ENCODE data around the gene PFN3. TPM values are rescaled to one million over a fixed set of nuclear protein-coding genes. Genes with fewer than 3 reads are reported as not detected.

The PFN3 gene
- total and polyA plus RNA-seq, 2 of the 13 experiments (the other 11 are each of a cell fraction or from before 2014, with no cell fraction given) = not detected

DNA sequence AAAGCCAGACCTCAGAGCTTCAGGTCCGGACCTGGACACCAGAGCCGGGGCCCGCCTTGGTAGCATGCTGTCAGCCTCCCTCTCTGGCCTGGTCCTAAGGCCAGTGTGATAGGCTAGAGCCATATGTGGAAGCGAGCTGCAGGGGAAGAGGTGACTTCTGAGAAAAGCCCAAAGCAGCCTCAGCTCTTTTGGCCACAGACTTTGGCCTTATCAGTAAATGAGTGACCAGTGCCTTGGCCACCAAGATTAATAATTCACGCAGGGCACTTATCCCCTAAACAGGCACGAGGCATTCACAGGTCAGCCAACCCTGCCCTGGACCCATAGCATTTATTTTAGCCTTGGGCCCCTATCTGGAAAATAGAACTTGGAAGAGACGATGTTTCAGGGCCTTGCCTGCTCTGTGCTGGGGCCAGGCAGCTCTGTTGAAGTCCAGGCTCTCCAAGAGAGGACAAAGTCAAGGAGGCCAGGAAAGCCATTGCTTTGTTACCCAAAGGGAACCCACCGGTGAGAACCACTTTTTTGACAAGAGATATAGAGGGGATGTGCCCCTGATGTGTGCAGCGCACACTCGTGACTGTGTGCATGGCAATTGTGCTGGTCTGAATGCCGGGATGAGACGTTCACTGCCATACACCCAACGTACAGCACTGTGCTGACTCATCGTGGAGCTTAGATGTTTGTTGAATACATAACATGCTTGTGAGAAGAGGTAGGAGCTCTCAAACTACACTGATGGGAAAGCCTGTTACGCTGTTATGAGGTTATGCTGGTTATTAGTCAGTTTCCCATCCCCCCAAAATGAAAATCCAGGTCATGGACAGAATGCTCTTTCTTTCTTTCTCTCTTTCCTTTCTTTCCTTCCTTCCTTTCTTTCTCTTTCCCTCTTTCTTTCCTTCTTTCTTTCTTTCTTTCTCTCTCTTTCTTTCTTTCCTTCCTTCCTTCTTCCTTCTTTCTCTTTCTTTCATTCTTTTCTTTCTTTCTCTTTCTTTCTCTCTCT is 21.3 kb downstream of the PFN3 start (continued):
- TF ChIP-seq TOPORS (CRISPR knock-in tag; IDR thresholded peaks at IDR 0.05) = no peak
- no peak for TF ChIP-seq ZNF552 (CRISPR knock-in tag; IDR thresholded peaks at IDR 0.05; ENCODE audit: borderline replicate concordance)
- TF ChIP-seq ZNF605 (CRISPR knock-in tag; IDR thresholded peaks at IDR 0.05) = no peak; the same call in 1 of the 2 replicates
- TF ChIP-seq MXI1 (IDR thresholded peaks at IDR 0.05; ENCODE audit: borderline replicate concordance, low read depth, low read length) = peak; percentile 7; the same call in 1 of the 3 replicates
- TF ChIP-seq NFATC3 (CRISPR knock-in tag; IDR thresholded peaks at IDR 0.05) = no peak
- peak; percentile 57; the same call in 1 of the 2 replicates for TF ChIP-seq KAT7 (CRISPR knock-in tag; IDR thresholded peaks at IDR 0.05; ENCODE audit: borderline replicate concordance)
- 0 out of 2 replicates have a peak, but pooled peaks have one; percentile 31 for TF ChIP-seq KDM5B (CRISPR knock-in tag; IDR thresholded peaks at IDR 0.05; ENCODE audit: borderline replicate concordance)
- peak; percentile 63; the same call in 1 of the 2 replicates for TF ChIP-seq ZNF747 (CRISPR knock-in tag; IDR thresholded peaks at IDR 0.05; ENCODE audit: borderline replicate concordance)
- TF ChIP-seq, protein P1, sequence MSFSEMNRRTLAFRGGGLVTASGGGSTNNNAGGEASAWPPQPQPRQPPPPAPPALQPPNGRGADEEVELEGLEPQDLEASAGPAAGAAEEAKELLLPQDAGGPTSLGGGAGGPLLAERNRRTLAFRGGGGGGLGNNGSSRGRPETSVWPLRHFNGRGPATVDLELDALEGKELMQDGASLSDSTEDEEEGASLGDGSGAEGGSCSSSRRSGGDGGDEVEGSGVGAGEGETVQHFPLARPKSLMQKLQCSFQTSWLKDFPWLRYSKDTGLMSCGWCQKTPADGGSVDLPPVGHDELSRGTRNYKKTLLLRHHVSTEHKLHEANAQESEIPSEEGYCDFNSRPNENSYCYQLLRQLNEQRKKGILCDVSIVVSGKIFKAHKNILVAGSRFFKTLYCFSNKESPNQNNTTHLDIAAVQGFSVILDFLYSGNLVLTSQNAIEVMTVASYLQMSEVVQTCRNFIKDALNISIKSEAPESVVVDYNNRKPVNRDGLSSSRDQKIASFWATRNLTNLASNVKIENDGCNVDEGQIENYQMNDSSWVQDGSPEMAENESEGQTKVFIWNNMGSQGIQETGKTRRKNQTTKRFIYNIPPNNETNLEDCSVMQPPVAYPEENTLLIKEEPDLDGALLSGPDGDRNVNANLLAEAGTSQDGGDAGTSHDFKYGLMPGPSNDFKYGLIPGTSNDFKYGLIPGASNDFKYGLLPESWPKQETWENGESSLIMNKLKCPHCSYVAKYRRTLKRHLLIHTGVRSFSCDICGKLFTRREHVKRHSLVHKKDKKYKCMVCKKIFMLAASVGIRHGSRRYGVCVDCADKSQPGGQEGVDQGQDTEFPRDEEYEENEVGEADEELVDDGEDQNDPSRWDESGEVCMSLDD (CRISPR knock-in tag; IDR thresholded peaks at IDR 0.05; ENCODE audit: borderline replicate concordance) = no peak
- TF ChIP-seq, protein P2, sequence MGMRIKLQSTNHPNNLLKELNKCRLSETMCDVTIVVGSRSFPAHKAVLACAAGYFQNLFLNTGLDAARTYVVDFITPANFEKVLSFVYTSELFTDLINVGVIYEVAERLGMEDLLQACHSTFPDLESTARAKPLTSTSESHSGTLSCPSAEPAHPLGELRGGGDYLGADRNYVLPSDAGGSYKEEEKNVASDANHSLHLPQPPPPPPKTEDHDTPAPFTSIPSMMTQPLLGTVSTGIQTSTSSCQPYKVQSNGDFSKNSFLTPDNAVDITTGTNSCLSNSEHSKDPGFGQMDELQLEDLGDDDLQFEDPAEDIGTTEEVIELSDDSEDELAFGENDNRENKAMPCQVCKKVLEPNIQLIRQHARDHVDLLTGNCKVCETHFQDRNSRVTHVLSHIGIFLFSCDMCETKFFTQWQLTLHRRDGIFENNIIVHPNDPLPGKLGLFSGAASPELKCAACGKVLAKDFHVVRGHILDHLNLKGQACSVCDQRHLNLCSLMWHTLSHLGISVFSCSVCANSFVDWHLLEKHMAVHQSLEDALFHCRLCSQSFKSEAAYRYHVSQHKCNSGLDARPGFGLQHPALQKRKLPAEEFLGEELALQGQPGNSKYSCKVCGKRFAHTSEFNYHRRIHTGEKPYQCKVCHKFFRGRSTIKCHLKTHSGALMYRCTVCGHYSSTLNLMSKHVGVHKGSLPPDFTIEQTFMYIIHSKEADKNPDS (CRISPR knock-in tag; IDR thresholded peaks at IDR 0.05) = no peak
- TF ChIP-seq FOSL2 (CRISPR knock-in tag; IDR thresholded peaks at IDR 0.05) = peak; percentile 95
- peak; percentile 22 for TF ChIP-seq YY1 (IDR thresholded peaks at IDR 0.05; ENCODE audit: insufficient read depth, insufficient replicate concordance, low read depth, low read length)
- 0 out of 2 replicates have a peak, but pooled peaks have one; percentile 60 for TF ChIP-seq ZNF33B (CRISPR knock-in tag; IDR thresholded peaks at IDR 0.05)
- TF ChIP-seq TOE1 (CRISPR knock-in tag; IDR thresholded peaks at IDR 0.05) = peak; percentile 74; the same call in 1 of the 2 replicates
- peak; percentile 66 for TF ChIP-seq BRD4 (CRISPR knock-in tag; IDR thresholded peaks at IDR 0.05)
- TF ChIP-seq ZNF337 (CRISPR knock-in tag; IDR thresholded peaks at IDR 0.05; ENCODE audit: borderline replicate concordance, low read depth) = no peak
- no peak for TF ChIP-seq ZNF703 (CRISPR knock-in tag; IDR thresholded peaks at IDR 0.05; ENCODE audit: borderline replicate concordance)
- TF ChIP-seq, protein P3, sequence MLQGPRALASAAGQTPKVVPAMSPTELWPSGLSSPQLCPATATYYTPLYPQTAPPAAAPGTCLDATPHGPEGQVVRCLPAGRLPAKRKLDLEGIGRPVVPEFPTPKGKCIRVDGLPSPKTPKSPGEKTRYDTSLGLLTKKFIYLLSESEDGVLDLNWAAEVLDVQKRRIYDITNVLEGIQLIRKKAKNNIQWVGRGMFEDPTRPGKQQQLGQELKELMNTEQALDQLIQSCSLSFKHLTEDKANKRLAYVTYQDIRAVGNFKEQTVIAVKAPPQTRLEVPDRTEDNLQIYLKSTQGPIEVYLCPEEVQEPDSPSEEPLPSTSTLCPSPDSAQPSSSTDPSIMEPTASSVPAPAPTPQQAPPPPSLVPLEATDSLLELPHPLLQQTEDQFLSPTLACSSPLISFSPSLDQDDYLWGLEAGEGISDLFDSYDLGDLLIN (CRISPR knock-in tag; IDR thresholded peaks at IDR 0.05; ENCODE audit: borderline replicate concordance) = peak; percentile 72; the same call in 1 of the 2 replicates
- TF ChIP-seq GZF1 (CRISPR knock-in tag; IDR thresholded peaks at IDR 0.05) = peak; percentile 33; the same call in 1 of the 2 replicates
- peak; percentile 64; the same call in 1 of the 2 replicates for TF ChIP-seq ZNF788 (CRISPR knock-in tag; IDR thresholded peaks at IDR 0.05; ENCODE audit: borderline replicate concordance)
- TF ChIP-seq MAZ (IDR thresholded peaks at IDR 0.05; ENCODE audit: borderline replicate concordance, low read depth, low read length) = no peak
- peak; percentile 69 for TF ChIP-seq MAZ (CRISPR knock-in tag; IDR thresholded peaks at IDR 0.05; ENCODE audit: low read depth)

Measured in HepG2 (cell line).